CD14-positive monocyte (primary cell): ENCODE results near the gene CCNL1. TPM values are rescaled to one million over a fixed set of nuclear protein-coding genes. Genes with fewer than 3 reads are reported as not detected.

Source experiments
- DNase-seq, 3 donors: peaks; one replicate each; pipeline ENCODE4 v3.0.0-alpha.2; 2011 to 2022
- H2AFZ ChIP-seq: 2 replicates; pipeline ENCODE4 v1.6.0; 2012; ENCODE audit warnings: mild to moderate bottlenecking, low read depth, low read length, inconsistent platforms; ENCODE audit not compliant: insufficient read depth, poor library complexity, severe bottlenecking
- H3K27ac ChIP-seq, 2 donors: 1 replicate in 1 of 2; 2 replicates in 1 of 2; pipeline ENCODE4 v1.5.1; 2012 to 2013; ENCODE audit warnings: low read length in 2 of 2, control low read depth in 1 of 2, inconsistent platforms in 1 of 2, low read depth in 1 of 2, mild to moderate bottlenecking in 1 of 2
- H3K27me3 ChIP-seq, 2 donors: one replicate each; pipeline versions ENCODE4 v1.6.0 to v1.6.1; 2011 to 2013; ENCODE audit warnings: low read length in 2 of 2; ENCODE audit not compliant: control insufficient read depth in 2 of 2, insufficient read depth in 2 of 2
- H3K36me3 ChIP-seq, 2 donors: replicated peaks in 1 of 2; 1 replicate in 1 of 2; 2 replicates in 1 of 2; pipeline versions ENCODE4 v1.5.1 to v1.6.1; 2012 to 2013; ENCODE audit warnings: low read length in 2 of 2, control low read depth in 1 of 2, inconsistent platforms in 1 of 2, mild to moderate bottlenecking in 1 of 2; ENCODE audit not compliant: insufficient read depth in 2 of 2, control insufficient read depth in 1 of 2
- H3K4me1 ChIP-seq, 2 donors: 1 replicate in 1 of 2; 2 replicates in 1 of 2; pipeline versions ENCODE4 v1.5.1 to v1.6.1; 2012 to 2013; ENCODE audit warnings: low read length in 2 of 2, control low read depth in 1 of 2, inconsistent platforms in 1 of 2, mild to moderate bottlenecking in 1 of 2, moderate library complexity in 1 of 2; ENCODE audit not compliant: insufficient read depth in 2 of 2, control insufficient read depth in 1 of 2
- H3K4me2 ChIP-seq: replicated peaks from 2 replicates; pipeline ENCODE3; 2012; ENCODE audit warnings: low read length, moderate library complexity, mild to moderate bottlenecking; ENCODE audit not compliant: poor library complexity, severe bottlenecking; ENCODE audit errors: extremely low read depth
- H3K4me3 ChIP-seq, 3 experiments: fragments of 200-600 bp in 1 of 3; sonication (generic) in 1 of 3; replicated peaks in 1 of 3; 1 replicate in 2 of 3; 2 replicates in 1 of 3; pipeline ENCODE4 v1.5.1; 2011 to 2013; ENCODE audit warnings: low read length in 3 of 3, mild to moderate bottlenecking in 3 of 3, control low read depth in 2 of 3, low read depth in 2 of 3, inconsistent platforms in 1 of 3, moderate library complexity in 1 of 3
- H3K79me2 ChIP-seq: 2 replicates; pipeline ENCODE4 v1.6.0; 2012; ENCODE audit warnings: mild to moderate bottlenecking, control low read depth, inconsistent platforms, low read length, moderate library complexity; ENCODE audit not compliant: insufficient read depth
- H3K9ac ChIP-seq: 2 replicates; pipeline ENCODE4 v1.6.0; 2017; ENCODE audit warnings: low read length, mild to moderate bottlenecking; ENCODE audit not compliant: insufficient read depth, poor library complexity, severe bottlenecking
- H3K9me3 ChIP-seq, 2 donors: replicated peaks in 1 of 2; 1 replicate in 1 of 2; 2 replicates in 1 of 2; pipeline versions ENCODE4 v1.5.1 to v1.6.1; 2012 to 2013; ENCODE audit warnings: low read length in 2 of 2, control low read depth in 1 of 2; ENCODE audit not compliant: control insufficient read depth in 1 of 2, insufficient read depth in 1 of 2
- H4K20me1 ChIP-seq: 2 replicates; pipeline ENCODE4 v1.6.0; 2012; ENCODE audit warnings: mild to moderate bottlenecking, low read length, control low read depth, moderate library complexity; ENCODE audit not compliant: insufficient read depth
- H3K27ac Mint-ChIP-seq, 7 donors: one replicate each; pipeline ENCODE4 v1.8.0; 2020; ENCODE audit warnings: mild to moderate bottlenecking in 7 of 7, mixed read lengths in 7 of 7, moderate library complexity in 6 of 7, inconsistent platforms in 2 of 7
- H3K27me3 Mint-ChIP-seq, 3 donors: one replicate each; pipeline ENCODE4 v1.8.0; 2021 to 2022; ENCODE audit warnings: low read depth in 3 of 3, mild to moderate bottlenecking in 3 of 3, mixed read lengths in 3 of 3, moderate library complexity in 3 of 3, inconsistent platforms in 1 of 3
- H3K36me3 Mint-ChIP-seq, 2 donors: one replicate each; pipeline ENCODE4 v1.8.0; 2020; ENCODE audit warnings: mixed read lengths in 2 of 2, inconsistent platforms in 1 of 2, mild to moderate bottlenecking in 1 of 2
- H3K4me1 Mint-ChIP-seq: one replicate; pipeline ENCODE4 v1.8.0; 2020; ENCODE audit warnings: mild to moderate bottlenecking, mixed read lengths
- H3K4me3 Mint-ChIP-seq, 2 donors: one replicate each; pipeline ENCODE4 v1.8.0; 2020; ENCODE audit warnings: mild to moderate bottlenecking in 2 of 2, mixed read lengths in 2 of 2, moderate library complexity in 1 of 2
- H3K9me3 Mint-ChIP-seq, 7 donors: one replicate each; pipeline ENCODE4 v1.8.0; 2020 to 2022; ENCODE audit warnings: mixed read lengths in 7 of 7, mild to moderate bottlenecking in 6 of 7, moderate library complexity in 6 of 7, inconsistent platforms in 2 of 7
- WGBS: methylation state at CpG from one replicate; pipeline ENCODE4 v1.1.5; 2013; ENCODE audit warnings: missing lambda C conversion rate; ENCODE audit not compliant: insufficient coverage; 5-methylcytosine and 5-hydroxymethylcytosine counted together
- intact Hi-C, 2 donors: fragments of 100-400 bp; cut with micrococcal nuclease; formaldehyde crosslinking; loops; one replicate each; pipeline versions ENCODE4 v1.15.0 to v1.15.1; 2023
- polyA plus RNA-seq, 3 donors: library from polyadenylated mRNA; depleted of rRNA in 1 of 3; unstranded in 2 of 3; stranded (reverse) in 1 of 3; fragments of 300-500 nt in 2 of 3; fragments of >200 nt in 1 of 3; fragmentation: Illumina TruSeq in 2 of 3; gene quantifications; 1 replicate in 2 of 3; 2 replicates in 1 of 3; pipeline ENCODE4 v1.2.3, GENCODE V29; 2012 to 2021
- TF ChIP-seq, protein P1 (sequence below): fragments of 200-600 bp; IDR thresholded peaks from one replicate; pipeline ENCODE4 v1.8.0; 2022; ENCODE audit warnings: antibody characterized with exemption, mild to moderate bottlenecking

Gene CCNL1
- polyA plus RNA-seq, 3 donors, result 32.0 to 751 (median 42.3) TPM

DNA sequence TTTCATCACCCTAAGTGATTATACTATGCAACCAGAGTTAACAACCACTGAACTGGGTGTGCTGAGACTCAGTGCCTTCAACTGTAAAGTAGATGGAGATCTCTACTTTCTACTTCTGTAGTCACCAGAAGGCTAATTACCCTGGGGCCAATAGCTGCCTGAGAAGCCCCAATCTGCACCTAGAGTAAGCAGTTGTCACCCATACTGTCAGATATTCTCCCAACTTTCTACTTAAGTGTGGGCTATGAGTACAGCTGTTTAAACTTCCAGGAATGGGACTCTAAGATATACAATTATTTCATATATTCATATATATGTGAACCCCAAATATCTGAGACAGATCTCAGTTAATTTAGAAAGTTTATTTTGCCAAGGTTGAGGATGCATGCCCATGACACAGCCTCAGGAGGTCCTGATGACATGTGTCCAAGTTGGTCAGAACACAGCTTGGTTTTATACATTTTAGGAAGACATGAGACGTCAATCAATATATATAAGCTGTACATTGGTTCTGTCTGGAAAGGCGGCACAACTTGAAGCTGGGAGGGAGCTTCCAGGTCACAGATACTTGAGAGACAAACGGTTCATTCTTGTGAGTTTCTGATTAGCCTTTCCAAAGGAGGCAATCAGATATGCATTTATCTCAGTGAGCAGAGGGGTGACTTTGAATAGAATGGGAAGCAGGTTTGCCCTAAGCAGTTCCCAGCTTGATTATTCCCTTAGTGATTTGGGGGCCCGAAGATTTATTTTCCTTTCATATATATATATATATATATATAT, 41.9 kb downstream of the CCNL1 start:
- WGBS, result 100% methylated on average over 3 of the region's 4 CpGs
- Histone ChIP-seq H3K79me2 (no peaks in the 10 kb centered on the region), H3K9ac (no peak overlapping the region), H3K4me2 (no peak overlapping the region), H3K4me3 (no peak overlapping the region), H2AFZ (no peak overlapping the region), H3K4me1 (no peaks in the 10 kb centered on the region), H3K9me3 (no peaks in the 10 kb centered on the region), H4K20me1 (no peaks in the 10 kb centered on the region), H3K27me3 (peaks cover 2 to 7% of the 10 kb centered on the region in 2 donors), H3K36me3 (no peaks in the 10 kb centered on the region), H3K27ac (no peak overlapping the region)
- intact Hi-C loops, result no loop called here
- Mint-ChIP-seq H3K9me3 (peaks cover 0 to 8% (median 0%) of the 10 kb centered on the region in 7 donors), H3K4me1 (no peaks in the 10 kb centered on the region), H3K27ac (no peak overlapping the region), H3K4me3 (no peak overlapping the region), H3K36me3 (no peaks in the 10 kb centered on the region), H3K27me3 (peaks cover 9 to 20% (median 15%) of the 10 kb centered on the region in 3 donors)
- no peak for DNase-seq
- TF ChIP-seq, protein P1, sequence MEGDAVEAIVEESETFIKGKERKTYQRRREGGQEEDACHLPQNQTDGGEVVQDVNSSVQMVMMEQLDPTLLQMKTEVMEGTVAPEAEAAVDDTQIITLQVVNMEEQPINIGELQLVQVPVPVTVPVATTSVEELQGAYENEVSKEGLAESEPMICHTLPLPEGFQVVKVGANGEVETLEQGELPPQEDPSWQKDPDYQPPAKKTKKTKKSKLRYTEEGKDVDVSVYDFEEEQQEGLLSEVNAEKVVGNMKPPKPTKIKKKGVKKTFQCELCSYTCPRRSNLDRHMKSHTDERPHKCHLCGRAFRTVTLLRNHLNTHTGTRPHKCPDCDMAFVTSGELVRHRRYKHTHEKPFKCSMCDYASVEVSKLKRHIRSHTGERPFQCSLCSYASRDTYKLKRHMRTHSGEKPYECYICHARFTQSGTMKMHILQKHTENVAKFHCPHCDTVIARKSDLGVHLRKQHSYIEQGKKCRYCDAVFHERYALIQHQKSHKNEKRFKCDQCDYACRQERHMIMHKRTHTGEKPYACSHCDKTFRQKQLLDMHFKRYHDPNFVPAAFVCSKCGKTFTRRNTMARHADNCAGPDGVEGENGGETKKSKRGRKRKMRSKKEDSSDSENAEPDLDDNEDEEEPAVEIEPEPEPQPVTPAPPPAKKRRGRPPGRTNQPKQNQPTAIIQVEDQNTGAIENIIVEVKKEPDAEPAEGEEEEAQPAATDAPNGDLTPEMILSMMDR, result no peak

- H3K9ac ChIP-seq, result no peak overlapping the region
- no peak overlapping the region for H3K4me3 ChIP-seq
- no peaks in the 10 kb centered on the region for H4K20me1 ChIP-seq
- H3K4me3 Mint-ChIP-seq, result no peak overlapping the region
- WGBS, result 100% methylated on average over 2 of the region's 3 CpGs
- H3K9me3 Mint-ChIP-seq, result peaks cover 0 to 8% (median 0%) of the 10 kb centered on the region in 7 donors
- no peaks in the 10 kb centered on the region for H3K79me2 ChIP-seq
- H3K36me3 ChIP-seq, result no peaks in the 10 kb centered on the region
- H2AFZ ChIP-seq, result no peak overlapping the region
- H3K27ac Mint-ChIP-seq, result no peak overlapping the region
- no peaks in the 10 kb centered on the region for H3K36me3 Mint-ChIP-seq
- intact Hi-C loops, result no loop called here
- H3K4me1 Mint-ChIP-seq, result no peaks in the 10 kb centered on the region
- no peaks in the 10 kb centered on the region for H3K9me3 ChIP-seq
- no peak for DNase-seq
- H3K4me1 ChIP-seq, result no peaks in the 10 kb centered on the region
- TF ChIP-seq, protein P1, result no peak
- peaks cover 9 to 20% (median 15%) of the 10 kb centered on the region in 3 donors for H3K27me3 Mint-ChIP-seq
- peaks cover 2 to 7% of the 10 kb centered on the region in 2 donors for H3K27me3 ChIP-seq
- H3K4me2 ChIP-seq, result no peak overlapping the region
- H3K27ac ChIP-seq, result no peak overlapping the region
Measured at GRCh38 chr3:157117206-157117605, 42.7 kb downstream of the CCNL1 start.
